GM19455 (cell line): ENCODE measurements around the gene NAGPA.

Experiments used
- ATAC-seq: cut with Tn5 transposase; IDR thresholded peaks from one replicate; pipeline ENCODE4 v1.9.1; 2021; ENCODE audit not compliant: unreplicated experiment

The NAGPA gene

DNA sequence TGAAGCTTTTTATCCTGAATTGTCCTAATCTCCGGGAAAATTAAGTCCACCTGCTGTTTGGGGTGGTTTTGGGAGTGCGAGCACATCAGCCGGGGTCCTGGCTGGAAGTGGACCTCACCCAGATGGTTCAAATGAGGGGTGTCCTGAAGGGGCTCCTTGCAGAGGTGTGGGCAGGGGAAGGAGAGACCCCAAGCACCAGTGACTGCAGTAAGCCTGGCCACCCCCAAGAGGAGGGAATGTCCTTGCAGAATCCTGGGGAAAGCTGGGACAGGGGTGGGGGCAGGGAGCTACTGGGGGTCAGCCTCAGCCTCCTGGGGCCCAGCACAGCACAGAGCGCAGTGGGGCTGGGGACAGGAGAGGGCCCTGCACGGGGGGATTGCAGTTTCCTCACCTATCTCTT is 29.4 kb downstream of the NAGPA start:
- no peak for ATAC-seq

GRCh38 chr16:5003828-5004227 is 29.9 kb downstream of the NAGPA start:
- no peak for ATAC-seq

DNA sequence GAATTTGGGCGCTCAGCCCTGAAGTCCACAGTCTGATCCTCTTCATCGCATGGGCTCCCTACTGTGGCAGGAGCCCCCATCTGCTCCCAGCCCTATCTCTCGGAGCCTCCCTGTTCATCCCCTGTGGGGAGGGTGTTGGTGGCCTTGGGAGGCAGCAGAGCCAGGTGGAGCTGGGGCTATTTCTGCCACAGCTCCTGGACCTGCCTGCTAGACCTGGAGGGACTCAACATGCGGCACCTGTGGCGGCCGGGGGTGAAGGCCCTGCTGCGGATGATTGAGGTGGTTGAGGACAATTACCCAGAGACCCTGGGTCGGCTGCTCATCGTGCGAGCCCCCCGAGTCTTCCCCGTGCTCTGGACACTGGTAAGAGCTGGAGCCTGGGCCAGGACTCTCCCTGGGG is 30.5 kb downstream of the NAGPA start:
- ATAC-seq = no peak

DNA sequence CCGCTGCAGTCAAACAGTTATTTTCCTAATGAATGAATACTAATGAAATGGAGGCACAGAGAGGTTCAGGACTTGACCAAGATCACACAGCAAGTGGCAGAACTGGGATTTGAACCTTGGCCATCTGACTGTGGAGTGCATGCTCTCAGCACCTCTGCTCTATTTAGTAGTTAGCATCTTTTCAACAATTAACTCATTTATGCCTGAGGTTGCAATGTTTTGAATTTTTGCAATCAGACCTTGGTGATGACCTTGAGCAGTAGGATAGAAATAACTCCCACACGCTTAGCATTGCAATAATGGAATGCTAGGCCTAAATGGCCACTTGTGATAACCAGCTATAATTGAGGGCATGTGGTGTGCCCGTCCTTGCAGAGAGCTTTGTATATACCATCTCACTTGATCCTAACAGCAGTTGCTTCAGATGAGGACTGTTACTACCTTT is 31.0 kb downstream of the NAGPA start:
- ATAC-seq = no peak

- no peak for ATAC-seq
Measured at GRCh38 chr16:5001986-5002385, 31.7 kb downstream of the NAGPA start.

- ATAC-seq = no peak
Measured at GRCh38 chr16:5001571-5001970, 32.2 kb downstream of the NAGPA start.

GRCh38 chr16:5000573-5001001 is 33.1 kb downstream of the NAGPA start:
- ATAC-seq = no peak

- no peak for ATAC-seq
Measured at GRCh38 chr16:4994719-4995434, 38.9 kb downstream of the NAGPA start.

GRCh38 chr16:4991754-4992153 is 42.0 kb downstream of the NAGPA start:
- no peak for ATAC-seq

GRCh38 chr16:4990415-4990814 is 43.3 kb downstream of the NAGPA start:
- ATAC-seq = no peak

GRCh38 chr16:4989391-4990006 is 44.2 kb downstream of the NAGPA start:
- ATAC-seq = no peak

DNA sequence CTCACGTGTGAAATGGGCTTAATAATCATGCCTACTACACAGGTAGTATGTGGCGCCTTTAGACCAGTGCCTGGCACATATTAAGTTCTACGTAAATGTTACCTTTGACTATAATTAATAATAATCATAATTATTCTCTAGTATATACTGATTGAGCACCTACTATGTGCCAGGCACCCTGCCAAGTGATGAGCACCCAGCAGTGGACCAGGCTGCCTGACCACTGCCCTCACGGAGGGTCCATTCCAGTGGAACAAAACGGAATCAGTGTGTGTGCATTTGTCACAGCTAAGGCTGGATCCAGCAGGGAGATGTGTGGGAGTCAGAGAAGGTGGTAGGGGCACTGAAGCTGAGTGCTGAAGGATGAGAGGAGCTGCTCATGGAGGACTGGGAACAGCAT is 45.1 kb downstream of the NAGPA start:
- ATAC-seq = no peak

GRCh38 chr16:4987580-4988374 is 46.0 kb downstream of the NAGPA start:
- no peak for ATAC-seq

DNA sequence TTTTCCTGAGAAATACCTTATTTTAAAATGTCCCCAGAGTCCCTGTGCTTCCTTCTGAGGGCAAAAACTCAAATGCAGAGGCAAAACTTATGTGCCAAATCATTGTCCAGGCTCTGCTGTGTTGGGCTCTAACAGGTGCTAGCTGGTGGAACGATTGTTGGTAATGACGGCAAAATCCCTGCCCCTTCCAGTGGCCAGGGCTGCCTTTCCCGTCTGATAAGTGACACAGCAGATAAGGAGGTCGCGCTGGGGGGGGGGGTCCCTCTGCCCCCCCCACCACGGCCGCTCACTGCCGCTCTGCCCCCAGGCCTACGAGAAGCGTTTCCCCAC is 46.5 kb downstream of the NAGPA start:
- ATAC-seq = no peak

- no peak for ATAC-seq
Measured at GRCh38 chr16:4984174-4984990, 49.4 kb downstream of the NAGPA start.

- no peak for ATAC-seq
Measured at GRCh38 chr16:4982056-4982867, 51.5 kb downstream of the NAGPA start.

GRCh38 chr16:4981473-4981872 is 52.3 kb downstream of the NAGPA start:
- no peak for ATAC-seq

- no peak for ATAC-seq
Measured at GRCh38 chr16:4980691-4981090, 53.0 kb downstream of the NAGPA start.

DNA sequence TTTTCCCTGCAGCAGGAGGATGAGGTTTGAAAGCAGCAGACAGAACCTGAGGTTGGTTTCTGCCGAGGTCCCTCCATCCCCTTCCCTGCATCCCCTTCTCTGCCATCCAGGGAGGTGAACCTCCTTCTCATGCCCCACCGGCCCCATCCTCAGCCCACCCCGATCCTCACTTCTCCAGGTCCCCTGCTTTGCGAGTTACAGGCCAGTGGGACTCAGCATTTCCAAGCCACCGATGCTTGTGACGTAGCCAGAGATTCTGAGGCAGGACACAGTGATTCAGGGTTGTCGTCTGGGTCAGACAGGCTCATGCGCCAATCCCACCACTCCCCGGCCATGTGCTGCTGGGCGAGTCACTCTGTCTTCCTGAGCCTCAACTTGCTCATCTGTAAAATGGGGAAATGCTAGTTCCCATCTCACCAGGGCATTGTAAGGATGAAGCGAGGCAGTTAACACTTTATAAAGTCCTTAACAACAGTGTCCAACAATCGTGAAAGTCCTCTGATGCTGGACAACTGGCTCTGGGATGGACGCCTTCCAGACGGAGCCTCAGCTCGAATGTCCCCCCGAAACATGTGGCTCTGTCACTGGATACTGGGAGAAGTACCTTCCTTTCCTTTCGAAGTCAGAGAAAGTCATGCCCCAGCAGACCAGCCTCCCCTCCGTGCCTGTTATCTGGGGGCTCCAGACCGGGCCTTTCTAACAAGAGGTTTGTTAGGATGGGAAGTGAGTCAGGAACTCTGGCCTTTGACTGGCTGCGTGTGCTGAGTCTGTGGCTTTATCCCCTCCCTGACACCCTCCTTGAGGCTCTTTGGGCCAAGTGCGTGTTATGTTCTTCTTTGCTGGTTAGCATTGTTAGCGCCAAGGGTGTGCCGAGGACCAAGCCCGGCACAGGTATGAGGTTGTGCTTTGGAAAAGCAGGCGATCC is 53.7 kb downstream of the NAGPA start:
- no peak for ATAC-seq
